SK-N-SH (cell line): ENCODE measurements around the gene FAM229A. TPM values are rescaled to one million over a fixed set of nuclear protein-coding genes. Genes with fewer than 3 reads are reported as not detected.

Source experiments
- CTCF ChIA-PET: fragments of 300-600, 350-600 bp; formaldehyde crosslinking; extraction: SDS; loops from one replicate; lab custom pipeline; 2021; lab: Yijun Ruan, JAX
- POLR2A ChIA-PET: fragments of 350-600 bp; sonication (Branson Sonifier 250); formaldehyde crosslinking; extraction: SDS; loops from one replicate; lab custom pipeline; 2020; ENCODE audit warnings: antibody characterized with exemption, inconsistent platforms; lab: Yijun Ruan, JAX
- DNase-seq: peaks from one replicate; pipeline ENCODE4 v3.0.0; 2012
- H2AFZ ChIP-seq: fragments of 200-600 bp; sonication (generic); 2 replicates; pipeline ENCODE4 v1.8.1; 2016; ENCODE audit warnings: antibody characterized with exemption, mild to moderate bottlenecking, low read depth
- H3F3A ChIP-seq: fragments of 200-600 bp; sonication (generic); replicated peaks from 2 replicates; pipeline ENCODE3; 2016; ENCODE audit warnings: antibody characterized with exemption, mild to moderate bottlenecking; ENCODE audit not compliant: insufficient read depth
- H3K27ac ChIP-seq, 2 experiments: fragments of 200-500 bp in 1 of 2; fragments of 200-600 bp in 1 of 2; sonication (Bioruptor generic) in 1 of 2; sonication (generic), shearing (Covaris generic) in 1 of 2; 2 replicates each; pipeline versions ENCODE4 v1.5.1 to v1.6.1; 2014 to 2016; ENCODE audit warnings: low read depth in 2 of 2, inconsistent platforms in 1 of 2, low read length in 1 of 2, mild to moderate bottlenecking in 1 of 2, mixed read lengths in 1 of 2
- H3K27me3 ChIP-seq: fragments of 200-600 bp; sonication (generic), shearing (Covaris generic); 2 replicates; pipeline ENCODE4 v1.6.1; 2016; ENCODE audit warnings: mixed run types; ENCODE audit not compliant: insufficient read depth
- H3K36me3 ChIP-seq, 2 experiments: fragments of 200-500 bp in 1 of 2; fragments of 200-600 bp in 1 of 2; sonication (Bioruptor generic) in 1 of 2; sonication (generic) in 1 of 2; replicated peaks in 1 of 2; 2 replicates each; pipeline versions ENCODE3 to v1.5.1; 2014 to 2016; ENCODE audit warnings: low read length in 1 of 2, mild to moderate bottlenecking in 1 of 2; ENCODE audit not compliant: insufficient read depth in 2 of 2, control insufficient read depth in 1 of 2
- H3K4me1 ChIP-seq, 2 experiments: fragments of 200-500 bp in 1 of 2; fragments of 200-600 bp in 1 of 2; sonication (Bioruptor generic) in 1 of 2; sonication (generic), shearing (Covaris generic) in 1 of 2; 2 replicates each; pipeline versions ENCODE4 v1.5.1 to v1.6.1; 2014 to 2016; ENCODE audit warnings: low read depth in 1 of 2, low read length in 1 of 2, mixed run types in 1 of 2; ENCODE audit not compliant: insufficient read depth in 2 of 2, control insufficient read depth in 1 of 2
- H3K4me2 ChIP-seq: fragments of 200-600 bp; sonication (generic), shearing (Covaris generic); 2 replicates; pipeline ENCODE4 v1.6.1; 2017; ENCODE audit warnings: mixed run types
- H3K4me3 ChIP-seq, 2 experiments: fragments of 200-500 bp in 1 of 2; fragments of 200-600 bp in 1 of 2; sonication (Bioruptor generic) in 1 of 2; sonication (generic), shearing (Covaris generic) in 1 of 2; 2 replicates each; pipeline versions ENCODE4 v1.5.1 to v1.8.1; 2014 to 2016; ENCODE audit warnings: low read depth in 2 of 2, inconsistent platforms in 1 of 2, low read length in 1 of 2, mild to moderate bottlenecking in 1 of 2, mixed read lengths in 1 of 2, moderate library complexity in 1 of 2
- H3K79me2 ChIP-seq: fragments of 200-600 bp; sonication (generic); 2 replicates; pipeline ENCODE4 v1.8.1; 2017; ENCODE audit warnings: mild to moderate bottlenecking; ENCODE audit not compliant: insufficient read depth
- H3K9ac ChIP-seq: fragments of 200-600 bp; sonication (generic); 2 replicates; pipeline ENCODE4 v1.6.1; 2017; ENCODE audit warnings: mixed run types
- H3K9me2 ChIP-seq: fragments of 200-600 bp; sonication (generic); 2 replicates; pipeline ENCODE4 v1.6.1; 2017; ENCODE audit warnings: mixed run types
- H3K9me3 ChIP-seq: fragments of 200-600 bp; sonication (generic); 2 replicates; pipeline ENCODE4 v1.6.1; 2017; ENCODE audit warnings: mixed run types, mild to moderate bottlenecking, moderate library complexity
- H4K20me1 ChIP-seq: fragments of 200-600 bp; sonication (generic); 2 replicates; pipeline ENCODE4 v1.6.1; 2017; ENCODE audit warnings: mild to moderate bottlenecking, mixed run types; ENCODE audit not compliant: insufficient read depth
- CTCF ChIP-seq: fragments of 200-600 bp; sonication (generic); IDR thresholded peaks from 2 replicates; pipeline ENCODE4 v1.6.1; 2017; ENCODE audit warnings: antibody characterized with exemption, mild to moderate bottlenecking, moderate library complexity
- ELF1 ChIP-seq: IDR thresholded peaks from 2 replicates; pipeline ENCODE4 v1.4.0; 2012
- FOSL2 ChIP-seq: IDR thresholded peaks from 2 replicates; pipeline ENCODE4 v1.4.0; 2012; ENCODE audit warnings: low read depth, mild to moderate bottlenecking, moderate library complexity, borderline replicate concordance
- GABPA ChIP-seq: IDR thresholded peaks from 2 replicates; pipeline ENCODE4 v1.4.0; 2012; ENCODE audit warnings: low read depth, mild to moderate bottlenecking
- GATA2 ChIP-seq: sonication (generic); formaldehyde crosslinking; IDR thresholded peaks from 2 replicates; pipeline ENCODE4 v1.5.0; 2020; ENCODE audit warnings: mild to moderate bottlenecking, missing genetic modification reagents
- JUND ChIP-seq: IDR thresholded peaks from 2 replicates; pipeline ENCODE4 v1.4.0; 2012
- MAX ChIP-seq: IDR thresholded peaks from 2 replicates; pipeline ENCODE4 v1.4.0; 2012; ENCODE audit warnings: low read depth
- MEF2A ChIP-seq: IDR thresholded peaks from 2 replicates; pipeline ENCODE4 v1.4.0; 2012; ENCODE audit warnings: low read depth, borderline replicate concordance
- MXI1 ChIP-seq: IDR thresholded peaks from 2 replicates; pipeline ENCODE4 v1.6.1; 2012; ENCODE audit warnings: mild to moderate bottlenecking, low read depth, low read length, improper control_type of control experiment
- PBX3 ChIP-seq: IDR thresholded peaks from 2 replicates; pipeline ENCODE4; 2012
- POLR2AphosphoS5 ChIP-seq: IDR thresholded peaks from 2 replicates; pipeline ENCODE4 v1.6.1; 2012; ENCODE audit warnings: low read depth, low read length
- RAD21 ChIP-seq: IDR thresholded peaks from 2 replicates; pipeline ENCODE4 v1.6.1; 2012; ENCODE audit warnings: mild to moderate bottlenecking, low read length
- REST ChIP-seq: IDR thresholded peaks from 2 replicates; pipeline ENCODE4 v1.6.1; 2012; ENCODE audit warnings: mild to moderate bottlenecking, low read depth, low read length, moderate library complexity
- SIN3A ChIP-seq: IDR thresholded peaks from 2 replicates; pipeline ENCODE4 v1.6.1; 2012; ENCODE audit warnings: low read depth, mild to moderate bottlenecking, low read length, moderate library complexity, borderline replicate concordance
- SMC3 ChIP-seq: IDR thresholded peaks from 2 replicates; pipeline ENCODE4 v1.6.1; 2012; ENCODE audit warnings: low read depth, low read length, improper control_type of control experiment
- TCF12 ChIP-seq: IDR thresholded peaks from 2 replicates; pipeline ENCODE4 v1.4.0; 2012
- TEAD4 ChIP-seq: IDR thresholded peaks from 2 replicates; pipeline ENCODE4 v1.4.0; 2012; ENCODE audit warnings: mild to moderate bottlenecking, borderline replicate concordance; ENCODE audit not compliant: insufficient read depth
- YY1 ChIP-seq: IDR thresholded peaks from 2 replicates; pipeline ENCODE4 v1.4.0; 2012; ENCODE audit warnings: low read depth, mild to moderate bottlenecking
- ZBTB33 ChIP-seq: IDR thresholded peaks from 2 replicates; pipeline ENCODE4 v1.4.0; 2012; ENCODE audit warnings: low read depth, borderline replicate concordance
- WGBS: methylation state at CpG from one replicate; pipeline ENCODE4 v1.1.6; 2017; ENCODE audit warnings: low lambda C conversion rate; 5-methylcytosine and 5-hydroxymethylcytosine counted together
- polyA plus RNA-seq, 3 experiments: library from polyadenylated mRNA; depleted of rRNA; stranded (reverse); fragments of >200 nt; gene quantifications; 2 replicates each; pipeline ENCODE4 v1.2.3, GENCODE V29; 2012

The FAM229A gene
- polyA plus RNA-seq, 1 of the 3 experiments (the other 2 are of a cell fraction) = 8.0 TPM

- H3K9ac ChIP-seq = no peak overlapping the region
- H3K4me2 ChIP-seq = no peak overlapping the region
- H3K36me3 ChIP-seq = no peaks in the 10 kb centered on the region
- peaks cover 8% of the 10 kb centered on the region; the same call in 1 of the 2 replicates for H3K79me2 ChIP-seq
- POLR2A ChIA-PET = interaction anchor here (1.0 kb wide), 1 partner anchor 19 kb away, joined by 3 read pairs; no protein-coding TSS in a partner anchor
- CTCF ChIA-PET = interaction anchor here (0.6 to 2.0 kb wide), 6 partner anchors 9 to 551 kb away, joined by 3 to 5 read pairs (median 4); partner anchors contain the start of genes BSDC1, FAM229A and TSSK3
- peaks cover 4 to 9% of the 10 kb centered on the region in 2 experiments; a peak in 2 of 4 replicates for H3K4me1 ChIP-seq
- WGBS = 77% methylated on average over 2 of the region's 2 CpGs
- no peaks in the 10 kb centered on the region for H4K20me1 ChIP-seq
- no peak for DNase-seq
- H3K9me2 ChIP-seq = no peaks in the 10 kb centered on the region
- no peak overlapping the region for H3K4me3 ChIP-seq
- H3K27ac ChIP-seq = no peak overlapping the region
- H3F3A ChIP-seq = peaks cover 8% of the 10 kb centered on the region
- H3K27me3 ChIP-seq = no peaks in the 10 kb centered on the region
- no peak for TF ChIP-seq PBX3
- TF ChIP-seq JUND = no peak
- no peak for TF ChIP-seq GABPA
- TF ChIP-seq MEF2A = no peak
- TF ChIP-seq TEAD4 = no peak
- TF ChIP-seq SMC3 = no peak
- TF ChIP-seq SIN3A = no peak
- no peak for TF ChIP-seq YY1
- TF ChIP-seq RAD21 = no peak
- no peak for TF ChIP-seq TCF12
- no peak for TF ChIP-seq REST
- no peak for TF ChIP-seq MAX
- no peak for TF ChIP-seq MXI1
- no peak for TF ChIP-seq CTCF
- no peak for TF ChIP-seq ELF1
- no peak for TF ChIP-seq ZBTB33
- no peak for TF ChIP-seq GATA2 (CRISPR knock-in tag)
- no peak for TF ChIP-seq POLR2AphosphoS5
- no peak for TF ChIP-seq FOSL2
- H3K9me3 ChIP-seq = no peaks in the 10 kb centered on the region
- no peak overlapping the region for H2AFZ ChIP-seq
Measured at GRCh38 chr1:32353886-32354570, 8.3 kb downstream of the FAM229A start.
